RWPE2 (cell line): Measurements from ENCODE around the gene KRT14.

Experiments
- ATAC-seq: fragments of 200-7000 bp; cut with Tn5 transposase; 3 replicates; pipeline ENCODE4 v1.9.1; 2021; ENCODE audit warnings: low read depth
- DNase-seq: peaks from one replicate; pipeline ENCODE4 v3.0.0-alpha.2; 2020; ENCODE audit warnings: low spot score
- H3K27ac ChIP-seq: fragments of 450-650 bp; 2 replicates; pipeline ENCODE4 v1.5.1; 2017; ENCODE audit warnings: mild to moderate bottlenecking; ENCODE audit not compliant: poor library complexity, severe bottlenecking
- H3K27me3 ChIP-seq: fragments of 250-450 bp; sonication (Bioruptor Pico); 2 replicates; pipeline ENCODE4 v1.5.1; 2021; ENCODE audit warnings: mild to moderate bottlenecking, moderate library complexity; ENCODE audit not compliant: insufficient read depth, poor library complexity, severe bottlenecking
- H3K36me3 ChIP-seq: fragments of 250-450 bp; sonication (Bioruptor Pico); 2 replicates; pipeline ENCODE4 v1.5.1; 2020; ENCODE audit warnings: low read depth, mild to moderate bottlenecking, moderate library complexity
- H3K4me1 ChIP-seq: fragments of 250-450 bp; sonication (Bioruptor Pico); 2 replicates; pipeline ENCODE4 v1.5.1; 2021; ENCODE audit warnings: mild to moderate bottlenecking, moderate library complexity; ENCODE audit not compliant: insufficient read depth, poor library complexity, severe bottlenecking
- H3K4me3 ChIP-seq: fragments of 250-450 bp; sonication (Bioruptor Pico); 2 replicates; pipeline ENCODE4 v1.5.1; 2021; ENCODE audit warnings: mild to moderate bottlenecking, moderate library complexity; ENCODE audit not compliant: severe bottlenecking
- H3K9me3 ChIP-seq: fragments of 250-450 bp; sonication (Bioruptor Pico); 2 replicates; pipeline ENCODE4 v1.5.1; 2021; ENCODE audit warnings: mild to moderate bottlenecking, moderate library complexity; ENCODE audit not compliant: severe bottlenecking
- TF ChIP-seq, protein P1 (sequence below): fragments of 450-650 bp; IDR thresholded peaks from one replicate; pipeline ENCODE4 v1.5.1; 2017; ENCODE audit warnings: mild to moderate bottlenecking, moderate library complexity; ENCODE audit not compliant: poor library complexity, severe bottlenecking

Gene KRT14

DNA sequence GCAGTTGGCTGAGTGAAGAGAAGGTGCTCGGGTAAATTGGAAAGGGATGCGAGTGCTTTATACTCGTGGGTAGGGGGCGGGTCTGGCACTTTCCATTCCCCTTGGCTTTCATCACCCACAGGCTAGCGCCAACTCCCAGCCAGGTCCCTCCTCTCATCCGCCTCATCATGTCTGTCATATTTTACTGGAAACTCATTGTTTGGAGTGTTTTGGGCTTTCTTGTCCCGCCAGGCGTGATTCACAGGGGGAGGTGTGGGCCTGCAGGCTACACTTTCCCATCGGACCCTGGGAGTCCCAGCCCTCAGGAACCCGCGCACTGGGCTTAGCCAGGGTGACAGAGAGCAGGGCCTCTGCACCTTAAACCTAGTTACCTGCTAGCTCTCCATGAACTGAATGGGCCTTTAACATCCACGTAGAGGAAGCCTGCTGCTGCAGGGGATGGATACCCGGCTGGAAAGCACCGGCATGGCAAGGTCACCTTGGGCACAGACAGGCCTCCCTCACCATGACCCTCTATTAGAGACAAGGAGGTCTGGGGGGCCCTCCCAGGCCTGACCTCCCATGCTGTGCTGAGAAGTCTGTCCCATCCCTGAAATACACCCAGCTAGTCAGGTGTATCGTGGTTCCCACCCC is at the start of gene KRT14:
TSS of gene KRT14 (minus strand) at position 33 of the 633 bp plus-strand sequence. CDS start 61 bp downstream, outside the sequence.
- ATAC-seq: peak; percentile 59
- peak within 1 kb of the TSS; percentile 45 for H3K4me3 ChIP-seq
- H3K27me3 ChIP-seq: no peaks in the 10 kb centered on the region
- H3K36me3 ChIP-seq: peaks cover 41% of the 10 kb centered on the region
- H3K27ac ChIP-seq: peak within 1 kb of the TSS; percentile 95
- DNase-seq: peak; percentile 91
- peaks cover 4% of the 10 kb centered on the region for H3K4me1 ChIP-seq
- no peaks in the 10 kb centered on the region for H3K9me3 ChIP-seq
- TF ChIP-seq, protein P1, sequence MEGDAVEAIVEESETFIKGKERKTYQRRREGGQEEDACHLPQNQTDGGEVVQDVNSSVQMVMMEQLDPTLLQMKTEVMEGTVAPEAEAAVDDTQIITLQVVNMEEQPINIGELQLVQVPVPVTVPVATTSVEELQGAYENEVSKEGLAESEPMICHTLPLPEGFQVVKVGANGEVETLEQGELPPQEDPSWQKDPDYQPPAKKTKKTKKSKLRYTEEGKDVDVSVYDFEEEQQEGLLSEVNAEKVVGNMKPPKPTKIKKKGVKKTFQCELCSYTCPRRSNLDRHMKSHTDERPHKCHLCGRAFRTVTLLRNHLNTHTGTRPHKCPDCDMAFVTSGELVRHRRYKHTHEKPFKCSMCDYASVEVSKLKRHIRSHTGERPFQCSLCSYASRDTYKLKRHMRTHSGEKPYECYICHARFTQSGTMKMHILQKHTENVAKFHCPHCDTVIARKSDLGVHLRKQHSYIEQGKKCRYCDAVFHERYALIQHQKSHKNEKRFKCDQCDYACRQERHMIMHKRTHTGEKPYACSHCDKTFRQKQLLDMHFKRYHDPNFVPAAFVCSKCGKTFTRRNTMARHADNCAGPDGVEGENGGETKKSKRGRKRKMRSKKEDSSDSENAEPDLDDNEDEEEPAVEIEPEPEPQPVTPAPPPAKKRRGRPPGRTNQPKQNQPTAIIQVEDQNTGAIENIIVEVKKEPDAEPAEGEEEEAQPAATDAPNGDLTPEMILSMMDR: no peak

DNA sequence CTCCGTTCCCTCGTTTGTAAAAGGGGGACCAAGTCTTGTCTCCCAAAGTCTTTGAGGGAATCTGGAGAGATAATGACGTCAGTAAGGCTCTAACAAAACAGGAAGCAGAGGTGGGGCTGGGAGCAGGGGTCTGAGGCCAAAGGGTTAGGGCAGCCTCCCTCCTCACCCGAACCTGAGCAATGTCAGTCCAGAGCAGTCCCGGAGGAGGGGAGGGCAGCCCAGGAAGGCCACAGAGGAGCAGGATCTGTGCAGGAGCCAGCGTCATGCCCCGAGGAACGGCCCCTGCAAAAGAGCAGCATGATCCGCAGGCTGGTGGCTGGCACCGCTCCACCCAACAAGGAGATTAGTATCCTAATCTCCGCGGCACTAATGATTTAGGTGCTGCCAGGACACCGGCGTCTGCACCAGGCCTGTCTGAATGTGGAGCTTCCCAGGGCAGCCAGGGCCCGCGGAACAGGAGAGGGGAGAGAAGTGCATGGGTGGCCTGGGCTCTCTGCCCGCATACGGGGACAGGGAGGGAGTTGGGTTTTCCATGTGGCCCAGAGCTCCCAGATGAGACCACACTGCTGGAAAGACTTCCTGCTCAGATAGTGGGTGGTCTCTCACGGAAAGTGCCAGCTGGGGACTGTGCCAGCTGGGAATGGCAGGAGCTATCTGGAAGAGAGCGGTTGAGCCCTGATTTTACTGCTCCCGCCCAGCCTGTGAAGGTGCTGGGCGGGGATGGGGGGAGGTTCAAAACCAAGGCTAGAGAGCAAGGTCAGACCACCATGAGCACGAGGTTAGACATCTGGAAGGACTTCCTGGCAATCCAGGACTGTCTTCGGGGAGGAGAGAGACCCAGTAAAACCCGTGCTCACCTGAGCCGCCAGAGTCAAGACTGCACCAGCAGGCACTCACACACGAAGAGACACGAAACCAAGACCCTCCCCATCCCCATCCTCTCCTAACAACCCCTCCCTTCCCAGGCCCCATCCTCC is 48.7 kb upstream of the KRT14 start:
- no peak for DNase-seq
- Histone ChIP-seq H3K9me3 (no peaks in the 10 kb centered on the region), H3K27me3 (no peaks in the 10 kb centered on the region), H3K4me1 (no peaks in the 10 kb centered on the region), H3K4me3 (no peak overlapping the region), H3K27ac (peak overlapping the region; percentile 26), H3K36me3 (no peaks in the 10 kb centered on the region)
- ATAC-seq: peak; percentile 19; the same call in 1 of the 3 replicates
- TF ChIP-seq, protein P1: no peak

DNA sequence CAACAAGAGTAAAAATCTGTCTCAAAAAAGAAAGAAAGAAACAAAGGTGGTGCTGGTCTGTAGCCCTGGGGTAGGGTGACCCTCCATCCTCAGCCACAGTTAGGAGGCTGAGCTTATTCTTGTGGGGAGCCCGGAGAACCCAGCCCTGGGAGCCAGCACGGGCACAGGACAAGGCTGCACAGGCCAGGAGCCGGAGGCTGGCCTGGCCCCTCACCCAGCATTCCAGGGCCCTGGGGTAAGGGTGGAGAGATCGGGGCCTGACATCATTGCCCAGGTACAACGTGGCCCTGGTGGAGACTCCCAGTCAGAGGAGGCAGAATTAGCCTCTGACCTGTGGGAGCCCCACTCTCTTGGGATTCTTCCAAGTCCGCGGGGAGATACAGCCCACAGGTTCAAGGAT is 47.9 kb upstream of the KRT14 start:
- TF ChIP-seq, protein P1: no peak
- Histone ChIP-seq H3K9me3 (no peaks in the 10 kb centered on the region), H3K36me3 (no peaks in the 10 kb centered on the region), H3K27ac (peak overlapping the region; percentile 26), H3K4me3 (no peak overlapping the region), H3K4me1 (no peaks in the 10 kb centered on the region), H3K27me3 (no peaks in the 10 kb centered on the region)
- DNase-seq (no peak), ATAC-seq (0 out of 3 replicates have a peak, but pooled peaks have one; percentile 6)

DNA sequence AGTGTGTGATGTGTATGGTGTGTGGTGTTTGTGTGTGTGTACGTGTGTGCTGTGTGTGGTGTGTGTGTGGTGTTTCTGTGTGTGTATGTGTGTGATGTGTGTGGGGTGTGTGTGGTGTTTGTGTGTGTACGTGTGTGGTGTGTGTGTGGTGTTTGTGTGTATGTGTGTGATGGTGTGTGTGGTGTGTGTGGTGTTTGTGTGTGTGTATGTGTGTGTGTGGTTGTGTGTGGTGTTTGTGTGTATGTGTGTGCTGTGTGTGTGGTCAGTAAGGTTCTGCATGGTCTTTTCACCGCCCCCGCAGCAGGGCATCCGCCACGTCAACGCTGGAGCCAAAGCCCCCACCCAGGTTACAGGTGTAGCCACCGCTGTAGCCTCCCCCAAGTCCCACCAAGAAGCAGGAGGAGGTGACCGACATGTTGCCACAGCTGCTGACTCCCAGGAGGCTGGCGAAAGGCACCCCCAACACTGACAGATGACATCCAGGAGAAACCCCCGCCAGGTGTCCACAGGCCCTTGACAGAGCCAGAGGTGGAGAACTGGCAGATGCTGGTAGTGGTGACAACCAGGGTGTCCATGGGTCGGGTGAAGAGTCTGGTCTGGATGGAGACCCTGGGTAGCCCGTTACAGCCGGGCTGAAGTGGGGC is 47.0 kb upstream of the KRT14 start:
- ATAC-seq: peak; percentile 14
- H3K4me3 ChIP-seq: no peak overlapping the region
- H3K27me3 ChIP-seq: no peaks in the 10 kb centered on the region
- no peaks in the 10 kb centered on the region for H3K4me1 ChIP-seq
- no peak for DNase-seq
- no peaks in the 10 kb centered on the region for H3K36me3 ChIP-seq
- no peaks in the 10 kb centered on the region for H3K9me3 ChIP-seq
- no peak overlapping the region for H3K27ac ChIP-seq
- TF ChIP-seq, protein P1: no peak
